GM12874 (cell line): ENCODE measurements around the gene CGREF1.

ENCODE experiments used
- TF ChIP-seq, protein P1 (sequence below): IDR thresholded peaks from 2 replicates; pipeline ENCODE4 v1.5.1; 2011; ENCODE audit warnings: low read depth, mild to moderate bottlenecking, control low read depth, low read length, moderate library complexity; ENCODE audit not compliant: insufficient read depth

The CGREF1 gene

DNA sequence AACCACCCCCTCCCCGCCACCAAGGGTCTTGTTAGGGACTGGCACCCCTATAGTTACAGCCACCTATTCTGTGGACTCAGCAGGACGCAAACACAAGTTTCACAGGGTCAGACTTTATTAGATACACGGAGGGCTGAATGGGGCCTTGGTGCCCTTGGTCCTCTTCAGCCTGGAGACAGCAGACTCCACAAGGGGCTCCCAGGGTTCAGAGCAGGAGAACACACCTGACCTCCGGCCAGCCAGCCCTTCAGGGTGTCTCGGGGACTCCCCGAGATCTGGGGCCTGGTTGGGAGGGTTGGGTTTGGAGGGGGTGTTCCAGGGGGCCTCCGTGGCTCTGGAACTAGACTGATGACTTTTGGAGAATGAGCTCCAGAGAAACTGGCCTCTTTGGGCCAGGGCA, 17.8 kb upstream of the CGREF1 start:
- TF ChIP-seq, protein P1, sequence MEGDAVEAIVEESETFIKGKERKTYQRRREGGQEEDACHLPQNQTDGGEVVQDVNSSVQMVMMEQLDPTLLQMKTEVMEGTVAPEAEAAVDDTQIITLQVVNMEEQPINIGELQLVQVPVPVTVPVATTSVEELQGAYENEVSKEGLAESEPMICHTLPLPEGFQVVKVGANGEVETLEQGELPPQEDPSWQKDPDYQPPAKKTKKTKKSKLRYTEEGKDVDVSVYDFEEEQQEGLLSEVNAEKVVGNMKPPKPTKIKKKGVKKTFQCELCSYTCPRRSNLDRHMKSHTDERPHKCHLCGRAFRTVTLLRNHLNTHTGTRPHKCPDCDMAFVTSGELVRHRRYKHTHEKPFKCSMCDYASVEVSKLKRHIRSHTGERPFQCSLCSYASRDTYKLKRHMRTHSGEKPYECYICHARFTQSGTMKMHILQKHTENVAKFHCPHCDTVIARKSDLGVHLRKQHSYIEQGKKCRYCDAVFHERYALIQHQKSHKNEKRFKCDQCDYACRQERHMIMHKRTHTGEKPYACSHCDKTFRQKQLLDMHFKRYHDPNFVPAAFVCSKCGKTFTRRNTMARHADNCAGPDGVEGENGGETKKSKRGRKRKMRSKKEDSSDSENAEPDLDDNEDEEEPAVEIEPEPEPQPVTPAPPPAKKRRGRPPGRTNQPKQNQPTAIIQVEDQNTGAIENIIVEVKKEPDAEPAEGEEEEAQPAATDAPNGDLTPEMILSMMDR: no peak

DNA sequence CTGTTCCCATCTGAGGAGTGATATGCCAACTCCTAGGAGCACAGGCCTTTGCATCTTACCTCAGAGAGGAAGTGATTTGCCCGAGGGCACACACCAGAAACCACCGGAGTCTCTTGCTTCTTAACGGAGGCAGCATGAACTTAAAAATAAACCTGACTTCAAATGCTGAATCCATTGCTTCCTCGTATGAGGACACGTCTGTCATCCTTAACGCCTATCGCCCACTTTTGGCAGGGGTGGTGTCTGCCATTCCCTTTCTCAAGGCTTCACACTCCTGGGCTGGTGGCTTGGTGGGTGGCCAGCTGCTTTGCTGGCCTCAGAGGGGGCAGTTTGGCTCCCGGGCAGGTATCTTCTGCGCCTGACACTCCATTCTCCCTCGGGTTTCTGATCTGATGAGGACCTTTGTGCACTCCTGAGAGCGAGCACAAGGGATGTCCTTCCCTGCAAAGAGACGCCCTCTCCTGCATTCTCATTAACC, 16.6 kb upstream of the CGREF1 start:
- TF ChIP-seq, protein P1: no peak

GRCh38 chr2:27134781-27135477, 16.0 kb upstream of the CGREF1 start:
- TF ChIP-seq, protein P1: no peak

DNA sequence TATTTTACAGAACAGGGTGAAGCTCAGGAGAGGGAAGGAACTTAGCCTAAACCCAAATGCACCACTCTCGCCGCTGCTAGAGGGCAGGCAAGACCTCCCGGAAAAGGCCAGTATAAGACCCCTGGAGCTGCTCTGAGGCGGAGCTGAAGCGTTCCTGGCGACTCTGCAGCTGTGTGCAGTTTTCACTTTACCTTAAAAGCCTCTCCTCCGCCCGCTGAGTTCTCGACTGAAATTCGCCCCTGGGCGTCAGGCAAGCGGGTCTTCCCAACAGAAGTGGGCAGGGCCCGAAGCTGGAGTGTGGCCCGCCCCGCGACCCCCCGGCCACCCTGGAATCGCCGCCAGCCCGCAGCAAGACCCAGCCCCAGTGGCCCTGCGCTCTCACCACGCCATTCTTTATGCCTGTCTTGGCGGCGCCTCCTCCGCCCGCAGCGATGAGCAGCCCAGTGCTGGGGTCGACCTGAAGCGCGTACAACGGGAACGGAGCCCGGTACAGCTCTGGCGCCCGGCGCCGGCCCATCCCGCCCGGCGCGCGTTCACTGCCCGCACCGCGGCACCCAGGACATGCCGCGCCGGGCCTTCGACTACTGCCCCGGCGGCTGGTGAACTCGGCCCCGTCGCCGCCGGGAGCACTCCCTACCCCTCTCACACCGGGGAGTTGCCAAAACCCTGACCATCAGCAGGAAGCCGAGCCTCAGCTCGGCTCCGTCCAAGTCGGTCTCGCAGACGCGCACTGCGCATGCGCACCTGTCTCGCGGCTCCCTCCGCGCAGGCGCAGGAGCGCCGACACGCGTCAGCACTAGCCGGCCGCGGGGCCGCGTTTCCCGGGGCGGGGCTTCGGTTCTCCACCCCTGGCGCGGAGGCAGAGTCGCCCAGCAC, 15.2 kb upstream of the CGREF1 start, which contains the start of gene PREB:
Gene PREB (minus strand): TSS at position 732 of the 876 bp plus-strand sequence. CDS start 215 bp downstream, at position 517.
- TF ChIP-seq, protein P1: peak; percentile 40

DNA sequence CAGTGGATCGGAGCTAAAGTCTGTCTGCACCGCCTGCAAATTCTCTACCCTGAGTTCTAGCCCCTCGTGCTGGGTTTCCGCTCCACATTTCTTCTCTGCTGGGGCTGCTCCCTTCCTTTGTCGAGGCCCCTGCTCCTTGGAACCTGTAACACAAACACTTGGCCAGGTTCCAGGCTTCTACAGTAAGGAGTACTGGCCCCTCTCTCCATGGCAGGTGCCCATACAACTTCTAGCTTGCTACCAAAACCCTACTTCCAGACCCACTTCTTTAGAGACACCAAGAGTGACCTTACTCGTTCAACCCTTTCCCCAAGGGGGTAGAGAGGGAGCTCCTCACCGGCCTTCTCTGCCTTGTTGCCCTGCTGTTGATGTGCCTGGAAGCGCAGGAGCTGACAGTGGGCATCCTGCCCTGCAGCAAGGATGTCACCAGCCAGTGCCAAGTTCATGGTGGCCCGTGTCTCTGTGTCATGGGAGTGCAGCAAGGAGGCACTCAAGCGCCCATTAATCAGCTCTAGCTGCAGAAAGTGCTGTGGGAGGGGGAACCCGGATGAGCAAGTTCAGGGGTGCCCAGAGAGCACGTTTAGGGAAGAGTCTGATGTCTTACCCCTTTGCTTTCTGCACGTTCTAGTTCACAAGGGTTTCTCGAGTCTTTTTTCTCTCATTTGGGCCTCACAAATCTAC, 14.4 kb upstream of the CGREF1 start:
- TF ChIP-seq, protein P1: no peak

DNA sequence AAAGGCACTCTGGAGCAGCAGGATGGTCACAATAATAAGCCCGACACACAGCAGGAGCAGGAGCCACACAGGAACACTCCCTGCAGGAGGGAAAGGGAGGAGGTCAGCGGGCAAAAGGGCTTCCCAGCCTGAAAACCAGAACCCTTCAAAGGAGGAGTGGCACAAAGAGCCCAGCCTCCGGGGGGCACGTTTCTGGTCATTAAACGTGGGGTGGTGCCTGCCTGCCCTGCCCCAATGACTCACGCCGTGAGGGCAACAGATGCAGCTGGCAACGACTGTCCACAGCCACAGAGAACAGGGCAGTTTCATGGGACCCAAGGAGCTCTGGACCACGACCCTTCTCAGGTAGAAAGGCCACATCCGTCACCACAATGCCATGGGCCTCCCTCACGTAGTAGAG, 12.5 kb upstream of the CGREF1 start:
- TF ChIP-seq, protein P1: no peak

DNA sequence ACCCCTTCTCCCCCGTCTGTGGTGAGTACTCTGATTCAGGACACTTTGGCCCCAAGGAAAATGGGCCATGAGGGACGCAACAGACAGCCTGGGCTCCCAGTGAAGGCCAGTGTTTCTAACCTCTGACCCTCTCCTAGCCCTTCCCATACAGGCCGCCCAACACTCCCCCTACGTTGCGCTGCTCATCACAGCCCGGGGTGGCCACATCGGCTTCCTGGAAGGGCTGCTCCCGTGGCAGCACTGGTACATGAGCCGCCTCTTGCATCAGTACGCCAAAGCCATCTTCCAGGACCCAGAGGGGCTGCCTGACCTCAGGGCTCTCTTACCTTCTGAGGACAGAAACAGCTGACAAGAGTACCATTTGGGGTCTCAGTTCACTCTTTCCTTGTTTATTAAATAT, 11.5 kb upstream of the CGREF1 start:
- TF ChIP-seq, protein P1: no peak
